ENCODE results near the gene ZNF407.

Gene ZNF407

DNA sequence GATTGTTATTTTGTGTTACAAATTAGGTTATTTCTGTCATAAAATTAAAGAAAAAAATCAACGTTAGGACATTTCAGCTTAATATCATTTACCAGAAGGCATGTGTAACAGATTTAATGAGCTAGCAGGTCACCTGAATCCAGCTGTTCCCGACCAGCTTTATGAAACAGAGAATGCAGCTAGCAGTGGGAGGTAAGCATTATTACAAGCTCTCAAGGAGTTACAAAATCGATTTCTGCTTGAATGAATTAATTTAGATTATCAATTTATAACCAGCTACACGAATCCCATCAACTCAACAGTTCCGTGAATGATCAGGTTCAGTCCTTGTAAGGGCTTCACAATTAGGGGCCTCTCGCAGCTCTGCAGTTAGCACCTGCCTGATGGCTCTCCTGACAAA, 399.3 kb downstream of the ZNF407 start:
- no peak for DNase-seq

DNA sequence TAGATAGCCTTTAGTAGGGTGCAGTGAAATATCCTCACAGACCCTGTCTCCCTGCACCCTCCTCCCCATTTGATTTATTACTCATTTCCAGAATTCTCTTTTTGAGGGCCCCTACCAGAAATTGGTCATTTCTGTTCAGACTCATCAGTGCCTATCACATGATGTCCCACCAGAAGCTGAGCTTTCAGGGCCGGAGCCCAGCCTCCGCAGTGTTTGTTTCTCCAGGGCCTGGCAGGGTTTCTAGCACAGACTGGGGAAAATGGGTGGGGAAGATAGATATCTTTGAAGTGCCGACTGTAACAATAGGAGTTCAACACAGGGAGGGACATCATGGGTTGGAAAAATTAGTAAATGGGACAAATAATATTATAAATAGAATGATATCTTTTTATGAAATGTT, 403.2 kb downstream of the ZNF407 start:
- DNase-seq: no peak

GRCh38 chr18:75003039-75003438, 405.4 kb downstream of the ZNF407 start:
- DNase-seq: no peak

DNA sequence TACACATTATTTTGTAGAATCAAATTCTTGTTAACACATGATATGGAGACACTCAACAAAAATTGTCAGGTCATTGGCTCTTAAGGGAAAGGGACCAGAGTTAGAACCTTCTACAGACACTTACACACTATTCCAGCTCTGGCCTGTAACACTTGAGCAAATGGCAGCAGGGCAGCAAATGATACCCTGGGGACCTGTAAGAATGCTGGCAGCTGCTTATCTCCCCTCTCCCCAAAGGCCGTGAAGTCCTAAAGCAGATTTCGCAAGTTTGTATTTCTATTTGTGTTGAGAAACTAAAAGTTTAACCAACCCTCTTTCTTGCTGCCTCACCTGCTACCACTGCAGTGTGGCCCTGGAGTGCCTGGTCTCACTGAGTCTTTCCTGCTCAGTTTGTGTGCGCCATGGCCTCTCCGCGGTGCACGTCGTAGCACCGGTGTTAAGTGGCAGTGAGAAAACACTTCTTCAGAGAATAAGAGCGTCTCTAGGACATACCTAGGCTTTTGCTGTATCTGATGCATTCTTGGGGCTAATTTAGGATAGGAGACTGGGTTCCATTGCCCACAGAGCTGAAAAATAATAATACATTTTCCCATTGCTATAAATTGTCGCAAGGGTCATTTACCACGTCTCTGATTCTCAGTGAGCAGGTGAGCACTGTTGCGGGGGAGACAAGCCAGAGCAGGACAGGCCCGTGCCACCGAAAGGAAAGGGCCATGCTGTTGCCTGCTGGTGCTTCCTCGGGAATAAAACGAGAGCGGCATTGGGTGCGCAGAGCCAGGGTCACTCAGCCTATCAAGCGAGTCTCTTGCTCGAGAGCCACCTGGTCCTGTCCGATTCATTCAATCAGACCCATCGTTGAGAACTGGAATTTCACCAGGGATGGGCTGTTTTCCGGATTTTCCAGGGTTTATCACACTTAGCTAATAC, 406.4 kb downstream of the ZNF407 start:
- no peak for DNase-seq

DNA sequence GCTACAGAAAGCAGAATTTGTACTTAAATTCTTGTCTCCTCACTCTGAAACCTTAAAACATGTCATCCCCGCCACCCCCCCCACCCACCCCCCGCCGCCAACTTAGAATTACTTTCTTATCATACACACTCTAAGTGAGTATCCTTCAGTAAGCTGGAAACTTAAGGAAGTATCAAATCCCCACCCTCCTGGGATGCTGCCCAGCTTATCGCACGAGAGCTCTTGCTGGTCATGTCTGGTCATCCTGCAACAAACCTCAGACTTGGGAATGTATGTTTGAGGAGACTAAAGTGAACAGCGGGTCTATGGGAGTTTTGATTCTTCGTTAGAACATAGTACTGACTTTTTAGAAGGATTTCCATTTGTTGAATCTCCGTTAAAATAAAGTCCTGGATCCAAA, 408.0 kb downstream of the ZNF407 start:
- DNase-seq: no peak

DNA sequence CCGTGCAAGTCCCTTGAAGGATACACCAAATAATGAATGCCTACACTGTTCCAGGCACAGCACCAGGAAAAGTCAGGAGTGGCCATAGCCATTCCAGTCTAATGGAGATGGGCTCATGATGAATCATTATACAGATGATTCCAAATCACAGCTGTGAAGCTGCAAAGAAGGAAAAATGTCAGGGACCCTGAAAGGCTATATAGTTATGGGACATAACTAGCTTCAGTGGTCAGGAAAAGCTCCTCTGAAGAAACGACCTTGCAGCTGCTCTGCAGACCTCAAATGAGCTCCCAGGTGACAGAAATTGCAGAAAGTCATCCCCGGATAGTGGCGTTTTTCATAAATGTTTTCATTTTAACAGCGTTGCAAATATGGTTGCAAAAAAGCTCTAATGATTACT, 410.5 kb downstream of the ZNF407 start:
- no peak for DNase-seq

- no peak for DNase-seq
Measured at GRCh38 chr18:75009296-75009695, 411.6 kb downstream of the ZNF407 start.

- no peak for DNase-seq
Measured at GRCh38 chr18:75009878-75010277, 412.2 kb downstream of the ZNF407 start.

GRCh38 chr18:75010278-75010677, 412.6 kb downstream of the ZNF407 start:
- no peak for DNase-seq

GRCh38 chr18:75010689-75011088, 413.0 kb downstream of the ZNF407 start:
- DNase-seq: no peak

- no peak for DNase-seq
Measured at GRCh38 chr18:75016025-75016717, 418.5 kb downstream of the ZNF407 start.

- DNase-seq: no peak
Measured at GRCh38 chr18:75023473-75023872, 425.8 kb downstream of the ZNF407 start.

GRCh38 chr18:75024871-75025270, 427.2 kb downstream of the ZNF407 start:
- peak in 1 of 56 donors; percentile 26 for DNase-seq

GRCh38 chr18:75025573-75025972, 427.9 kb downstream of the ZNF407 start:
- no peak for DNase-seq

GRCh38 chr18:75029481-75029880, 431.8 kb downstream of the ZNF407 start:
- DNase-seq: no peak

DNA sequence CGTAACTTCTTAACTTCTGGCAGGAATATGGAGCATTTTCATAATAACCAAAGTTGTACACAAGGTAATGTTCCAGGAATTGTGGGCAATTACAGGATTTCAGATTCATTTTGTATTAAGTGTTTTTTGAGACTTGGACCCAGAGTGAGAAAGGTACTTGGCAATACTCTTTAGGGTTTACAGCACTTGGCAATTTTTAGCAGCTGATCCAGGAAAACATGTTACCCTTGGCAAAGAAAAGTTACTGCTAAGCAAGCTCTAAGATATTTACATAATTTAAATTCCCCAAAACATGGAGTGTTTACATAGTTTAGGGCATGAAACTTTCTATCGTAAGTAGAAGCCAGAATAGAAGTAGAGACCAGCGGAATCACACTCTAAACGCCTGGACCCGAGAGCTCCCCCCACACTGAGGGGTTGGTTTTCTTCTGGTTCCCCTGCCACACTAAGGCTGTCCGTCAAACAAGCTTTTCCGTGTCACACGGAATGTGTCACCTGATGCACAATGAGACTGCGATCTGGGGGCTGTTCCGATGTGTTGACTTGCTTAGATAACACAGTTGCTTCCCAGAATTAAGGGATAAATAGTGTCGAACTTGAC, 434.1 kb downstream of the ZNF407 start:
- DNase-seq: no peak

DNA sequence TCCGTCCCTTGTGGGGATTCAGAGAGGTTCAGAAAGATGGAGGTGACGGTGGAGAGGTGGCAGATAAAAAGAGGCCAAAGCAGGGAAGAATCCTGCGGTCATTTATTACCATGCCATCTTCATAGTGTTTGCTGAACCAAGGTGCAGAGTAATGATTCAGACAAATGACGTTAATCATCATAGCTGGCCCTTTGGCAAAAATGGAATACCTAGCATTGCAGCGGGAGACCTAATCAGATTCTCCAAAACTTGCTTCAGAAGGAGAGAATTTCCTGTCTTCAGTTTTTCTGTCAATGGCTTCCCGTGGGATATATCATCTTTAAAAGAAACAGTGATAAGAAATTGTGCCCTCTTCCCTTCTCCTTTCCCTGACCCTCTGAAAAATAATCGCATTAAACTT, 435.8 kb downstream of the ZNF407 start:
- DNase-seq: no peak

DNA sequence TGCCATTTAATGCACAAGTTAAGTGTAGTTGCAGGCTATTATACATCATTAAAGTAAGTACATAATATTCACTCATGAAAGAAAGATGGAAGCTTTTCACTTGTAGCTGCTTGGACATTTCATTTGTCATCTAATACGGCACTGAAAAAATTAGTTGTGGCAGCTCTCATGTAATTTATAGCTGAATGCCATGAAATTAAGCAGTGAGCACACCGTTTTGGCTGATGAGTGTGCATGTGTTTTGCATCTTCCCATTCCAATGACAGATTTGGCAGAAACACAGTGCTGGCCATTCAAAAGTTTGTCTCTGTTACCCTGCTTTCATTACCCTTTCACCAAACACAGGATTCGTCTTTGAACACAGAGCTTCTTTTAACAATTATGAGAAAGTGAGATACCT, 437.3 kb downstream of the ZNF407 start:
- DNase-seq: no peak

DNA sequence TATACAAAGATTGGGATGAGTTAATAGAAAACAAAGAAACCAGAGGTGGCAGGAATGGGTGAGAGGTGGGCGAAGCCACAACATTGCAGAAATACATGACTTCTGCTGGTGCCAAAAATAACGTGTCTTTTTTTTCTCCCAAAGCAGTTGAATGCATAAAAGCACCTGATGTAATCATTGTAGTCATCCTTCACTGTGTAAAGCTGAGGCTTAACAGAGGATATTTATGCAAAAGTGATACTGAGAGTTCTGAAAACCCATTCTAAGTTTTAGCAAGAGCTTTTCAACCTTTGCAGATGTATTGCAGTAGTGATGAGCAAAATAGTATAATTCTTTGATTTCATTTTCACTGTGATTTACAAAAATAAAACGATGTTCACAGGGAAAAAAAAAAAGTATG, 438.3 kb downstream of the ZNF407 start:
- no peak for DNase-seq

DNA sequence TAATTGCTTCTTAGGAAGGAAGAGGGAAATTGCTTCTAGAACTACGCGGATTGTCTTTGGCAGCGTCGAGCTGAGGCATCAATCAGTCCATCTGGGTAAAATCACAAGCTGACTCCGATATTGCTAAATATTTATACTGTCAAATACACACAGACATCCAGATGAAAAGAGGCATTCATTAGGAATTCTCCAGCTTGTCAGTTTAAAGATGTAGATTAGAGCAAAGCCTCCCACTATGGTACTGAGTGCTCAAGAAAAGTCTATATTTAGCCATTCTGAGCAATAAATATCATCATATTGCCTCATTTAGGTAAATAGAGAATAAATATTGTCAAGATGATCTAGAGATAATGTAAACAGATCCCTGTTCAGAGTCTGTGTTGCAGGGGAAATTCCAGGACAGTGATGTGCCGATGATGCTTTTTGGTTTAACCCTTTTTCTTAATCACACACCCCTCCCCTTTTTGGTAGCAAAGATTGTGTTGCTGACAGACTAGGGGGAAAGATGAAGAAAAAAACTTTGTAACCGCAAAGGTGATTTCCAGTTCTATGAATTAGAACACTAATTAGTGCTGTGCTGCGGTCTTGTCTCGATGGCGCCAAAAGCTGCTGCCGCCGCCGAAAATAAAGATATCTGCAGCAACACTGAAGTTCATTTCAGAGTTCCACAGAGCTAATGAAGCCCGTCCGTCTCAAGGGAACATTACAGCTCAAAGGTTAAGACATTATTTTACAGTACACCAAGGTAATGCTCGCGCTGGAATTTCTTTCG, 439.4 kb downstream of the ZNF407 start:
- DNase-seq: no peak

GRCh38 chr18:75037689-75037955, 440.0 kb downstream of the ZNF407 start:
- no peak for DNase-seq

- no peak for DNase-seq
Measured at GRCh38 chr18:75041586-75041985, 443.9 kb downstream of the ZNF407 start.
